ENCODE measurements around the gene AIM2. TPM values are rescaled to one million over a fixed set of nuclear protein-coding genes. Genes with fewer than 3 reads are reported as not detected.

Gene AIM2
- polyA plus RNA-seq (2011; rRNA removed) = not detected in 2 replicates
- not detected in 2 replicates for polyA plus RNA-seq (2012; cell fraction: cytosol; rRNA removed)
- polyA plus RNA-seq (2012; cell fraction: nucleus; rRNA removed) = not detected in 2 replicates
- not detected in 3 replicates for polyA plus RNA-seq (2017; fragmentation: RNase III; extraction: RNeasy Plus Mini Kit Qiagen cat#74134 plus additional on column Dnase treatment)
- not detected in 2 replicates for polyA minus RNA-seq (2011; rRNA and poly(A)+ RNA removed)

GRCh38 chr1:159076438-159077119, at the start of gene AIM2:
Gene AIM2, minus strand, starts transcription at chr1:159076766. Its CDS starts 3,267 bp downstream, at chr1:159073499.
- Histone ChIP-seq H3K4me2 (no peak within 1 kb of the TSS), H3K4me3 (no peak within 1 kb of the TSS), H3K4me1 (no peaks in the 10 kb centered on the region), H3K9me3 (no peaks in the 10 kb centered on the region), H3K27ac (no peak within 1 kb of the TSS)
- DNase-seq (ENCODE audit: low read depth in 1 of 2, low spot score in 1 of 2) = no peak
- POLR2A ChIA-PET = no interaction called here
- no peak for TF ChIP-seq KDM1A (IDR thresholded peaks at IDR 0.05; ENCODE audit: low read depth)
- TF ChIP-seq JUN (IDR thresholded peaks at IDR 0.05) = no peak
- no peak for TF ChIP-seq POLR2AphosphoS2 (conservative IDR thresholded peaks at IDR 0.05; ENCODE audit: low read length)
- TF ChIP-seq ESRRA (IDR thresholded peaks at IDR 0.05; ENCODE audit: borderline replicate concordance, low read length) = no peak
- TF ChIP-seq BCL3 (IDR thresholded peaks at IDR 0.05) = no peak
- no peak for TF ChIP-seq JUNB (IDR thresholded peaks at IDR 0.05)
- no peak for TF ChIP-seq RFX5 (IDR thresholded peaks at IDR 0.05)
- no peak for TF ChIP-seq E2F6 (IDR thresholded peaks at IDR 0.05; ENCODE audit: borderline replicate concordance, low read depth)
- TF ChIP-seq NR3C1 (IDR thresholded peaks at IDR 0.05) = no peak
- no peak for TF ChIP-seq CBX2 (IDR thresholded peaks at IDR 0.05; ENCODE audit: borderline replicate concordance, low read depth)
- TF ChIP-seq CBX8 (IDR thresholded peaks at IDR 0.05) = no peak
- no peak for TF ChIP-seq BHLHE40 (IDR thresholded peaks at IDR 0.05; ENCODE audit: low read depth, low read length)
- no peak for TF ChIP-seq MAZ (IDR thresholded peaks at IDR 0.05; ENCODE audit: borderline replicate concordance, low read depth, low read length)
- no peak for FAIRE-seq
- CTCF ChIA-PET = no interaction called here
- 48% methylated on average over 6 of the region's 6 CpGs for WGBS (ENCODE audit: missing lambda C conversion rate)
- no peak for ATAC-seq

DNA sequence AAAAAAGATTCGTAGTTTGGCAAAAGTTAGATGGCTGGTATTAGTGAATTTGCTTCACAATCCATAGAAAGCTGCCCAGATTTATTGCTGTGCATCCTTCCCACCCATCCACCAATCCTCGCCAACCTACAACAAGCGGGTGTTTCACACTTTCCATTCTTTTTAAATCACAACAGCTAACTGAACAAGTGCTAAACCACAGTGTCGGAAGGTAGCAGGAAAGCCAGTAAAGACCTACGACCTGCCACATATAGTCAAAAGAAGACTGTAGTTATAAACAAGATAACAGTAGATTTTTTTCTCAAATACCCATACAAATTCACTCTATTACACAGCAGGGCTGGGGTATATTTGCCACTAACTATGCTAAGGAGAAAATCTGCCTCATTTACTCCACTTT, 47.0 kb upstream of the AIM2 start:
- CTCF ChIA-PET = interaction anchor here (4.7 kb wide), 1 partner anchor 9 kb away, joined by 27 read pairs; no protein-coding TSS in a partner anchor
- H3K4me1 ChIP-seq = no peaks in the 10 kb centered on the region
- no peak overlapping the region for H3K4me2 ChIP-seq
- FAIRE-seq (no peak), DNase-seq (ENCODE audit: low read depth in 1 of 2, low spot score in 1 of 2) (no peak), ATAC-seq (no peak)
- TF ChIP-seq POLR2AphosphoS2 (conservative IDR thresholded peaks at IDR 0.05; ENCODE audit: low read length) = no peak
- no peak for TF ChIP-seq NPAS2 (CRISPR knock-in tag; IDR thresholded peaks at IDR 0.05; ENCODE audit: borderline replicate concordance)
- no peak for TF ChIP-seq FOXS1 (CRISPR knock-in tag; IDR thresholded peaks at IDR 0.05)
- TF ChIP-seq MYC (IDR thresholded peaks at IDR 0.05; ENCODE audit: borderline replicate concordance, low read length) = no peak
- no peak for TF ChIP-seq ZSCAN20 (CRISPR knock-in tag; IDR thresholded peaks at IDR 0.05)
- no peak for TF ChIP-seq ESRRA (IDR thresholded peaks at IDR 0.05; ENCODE audit: borderline replicate concordance, low read length)
- no peak for TF ChIP-seq BHLHE40 (IDR thresholded peaks at IDR 0.05; ENCODE audit: low read depth, low read length)
- TF ChIP-seq HES2 (IDR thresholded peaks at IDR 0.05) = no peak
- no peak for TF ChIP-seq ZC3H11A (IDR thresholded peaks at IDR 0.05)
- no peak for TF ChIP-seq CTCF (IDR thresholded peaks at IDR 0.05)
- no peak for TF ChIP-seq FOSB (CRISPR knock-in tag; IDR thresholded peaks at IDR 0.05)
- TF ChIP-seq MAX (IDR thresholded peaks at IDR 0.05) = no peak
- TF ChIP-seq ATOH8 (CRISPR knock-in tag; IDR thresholded peaks at IDR 0.05; ENCODE audit: low read depth) = no peak
- H3K9me3 ChIP-seq = no peaks in the 10 kb centered on the region
- H3K27ac ChIP-seq = no peak overlapping the region
- 32% methylated on average over 5 of the region's 5 CpGs for WGBS (ENCODE audit: missing lambda C conversion rate)
- H3K4me3 ChIP-seq = no peak overlapping the region
- POLR2A ChIA-PET = no interaction called here

Measured in A549 (cell line).